WERI-Rb-1 (cell line): ENCODE measurements around the gene VPS13D.
A peak's percentile ranks its signal among the peaks of the same experiment; 100 is the strongest.

Source experiments
- DNase-seq: peaks from one replicate; pipeline ENCODE4 v3.0.0-alpha.2; 2020
- H3K27ac ChIP-seq: fragments of 250-450 bp; sonication (Bioruptor Pico); 2 replicates; pipeline ENCODE4 v1.5.1; 2020; ENCODE audit warnings: mild to moderate bottlenecking, moderate library complexity
- H3K27me3 ChIP-seq: fragments of 250-450 bp; sonication (Bioruptor Pico); 2 replicates; pipeline ENCODE4 v1.5.1; 2021; ENCODE audit warnings: mild to moderate bottlenecking, low read depth, moderate library complexity; ENCODE audit not compliant: insufficient read depth, severe bottlenecking
- H3K36me3 ChIP-seq: fragments of 250-450 bp; sonication (Bioruptor Pico); 2 replicates; pipeline ENCODE4 v1.5.1; 2020; ENCODE audit warnings: mild to moderate bottlenecking, moderate library complexity
- H3K4me3 ChIP-seq: 2 replicates; pipeline ENCODE4 v1.5.1; 2011; ENCODE audit warnings: low read depth, mild to moderate bottlenecking, control low read depth, low read length
- H3K9me3 ChIP-seq: fragments of 250-450 bp; sonication (Bioruptor Pico); 2 replicates; pipeline ENCODE4 v1.5.1; 2021; ENCODE audit warnings: mild to moderate bottlenecking, moderate library complexity; ENCODE audit not compliant: severe bottlenecking
- CTCF ChIP-seq: IDR thresholded peaks from 2 replicates; pipeline ENCODE4 v1.5.1; 2011; ENCODE audit warnings: low read depth, mild to moderate bottlenecking, control low read depth, inconsistent platforms, low read length

The VPS13D gene

GRCh38 chr1:12486401-12487005, 256.7 kb downstream of the VPS13D start:
- no peak overlapping the region for H3K27ac ChIP-seq
- H3K36me3 ChIP-seq, result no peaks in the 10 kb centered on the region
- no peak overlapping the region for H3K4me3 ChIP-seq
- no peaks in the 10 kb centered on the region for H3K27me3 ChIP-seq
- no peak for TF ChIP-seq CTCF
- H3K9me3 ChIP-seq, result no peaks in the 10 kb centered on the region
- peak; percentile 15 for DNase-seq

- TF ChIP-seq CTCF, result no peak
- Histone ChIP-seq H3K27me3 (no peaks in the 10 kb centered on the region), H3K4me3 (no peak overlapping the region), H3K9me3 (no peaks in the 10 kb centered on the region), H3K27ac (no peak overlapping the region), H3K36me3 (no peaks in the 10 kb centered on the region)
- DNase-seq, result no peak
Observed at GRCh38 chr1:12487520-12487919, 257.7 kb downstream of the VPS13D start.

- Histone ChIP-seq H3K4me3 (no peak overlapping the region), H3K36me3 (no peaks in the 10 kb centered on the region), H3K27me3 (no peaks in the 10 kb centered on the region), H3K9me3 (no peaks in the 10 kb centered on the region), H3K27ac (no peak overlapping the region)
- no peak for DNase-seq
- no peak for TF ChIP-seq CTCF
Observed at GRCh38 chr1:12488666-12489354, 259.0 kb downstream of the VPS13D start.

GRCh38 chr1:12490532-12491142, 260.8 kb downstream of the VPS13D start:
- no peak for DNase-seq
- no peaks in the 10 kb centered on the region for H3K9me3 ChIP-seq
- no peak for TF ChIP-seq CTCF
- H3K36me3 ChIP-seq, result no peaks in the 10 kb centered on the region
- no peak overlapping the region for H3K27ac ChIP-seq
- H3K4me3 ChIP-seq, result no peak overlapping the region
- no peaks in the 10 kb centered on the region for H3K27me3 ChIP-seq

- Histone ChIP-seq H3K27me3 (no peaks in the 10 kb centered on the region), H3K27ac (no peak overlapping the region), H3K4me3 (no peak overlapping the region), H3K9me3 (no peaks in the 10 kb centered on the region), H3K36me3 (no peaks in the 10 kb centered on the region)
- no peak for TF ChIP-seq CTCF
- DNase-seq, result no peak
Observed at GRCh38 chr1:12491656-12492055, 261.8 kb downstream of the VPS13D start.
